ENCODE results near the gene AGFG1. TPM values are rescaled to one million over a fixed set of nuclear protein-coding genes. Genes with fewer than 3 reads are reported as not detected.

Gene AGFG1
- total RNA-seq, 1 experiment from 2014 or later = 72.5 TPM

DNA sequence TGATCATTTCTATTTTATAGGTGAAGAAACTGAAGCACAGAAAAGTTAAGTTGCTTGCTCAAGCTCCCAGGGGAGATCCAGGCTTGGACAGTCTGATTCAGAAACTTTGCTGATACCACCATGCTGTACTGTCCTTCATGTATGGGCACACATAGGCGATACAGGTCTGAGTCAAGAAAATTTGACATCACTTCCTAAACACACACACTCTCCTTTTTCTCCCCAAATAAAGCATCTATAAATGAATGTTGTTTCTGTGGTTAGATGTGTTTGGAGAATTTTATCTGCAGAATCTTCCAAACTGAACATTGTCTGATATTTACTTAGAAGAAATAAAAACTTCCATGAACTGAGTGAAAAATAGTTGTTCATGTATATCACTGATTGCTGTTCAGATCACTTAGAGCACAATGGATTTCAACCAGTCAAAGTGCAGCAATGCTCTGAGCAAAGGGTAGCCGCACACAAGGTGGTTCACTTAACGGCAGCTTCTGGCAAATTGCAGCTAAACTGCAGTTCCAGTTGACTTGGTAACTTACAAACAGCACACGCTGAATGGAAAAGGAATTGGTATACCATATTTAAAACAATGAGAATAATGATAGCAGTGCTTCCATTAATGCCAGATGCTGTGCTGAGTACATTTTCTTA lies 10.0 kb upstream of the AGFG1 start:
- TF ChIP-seq, protein P1, sequence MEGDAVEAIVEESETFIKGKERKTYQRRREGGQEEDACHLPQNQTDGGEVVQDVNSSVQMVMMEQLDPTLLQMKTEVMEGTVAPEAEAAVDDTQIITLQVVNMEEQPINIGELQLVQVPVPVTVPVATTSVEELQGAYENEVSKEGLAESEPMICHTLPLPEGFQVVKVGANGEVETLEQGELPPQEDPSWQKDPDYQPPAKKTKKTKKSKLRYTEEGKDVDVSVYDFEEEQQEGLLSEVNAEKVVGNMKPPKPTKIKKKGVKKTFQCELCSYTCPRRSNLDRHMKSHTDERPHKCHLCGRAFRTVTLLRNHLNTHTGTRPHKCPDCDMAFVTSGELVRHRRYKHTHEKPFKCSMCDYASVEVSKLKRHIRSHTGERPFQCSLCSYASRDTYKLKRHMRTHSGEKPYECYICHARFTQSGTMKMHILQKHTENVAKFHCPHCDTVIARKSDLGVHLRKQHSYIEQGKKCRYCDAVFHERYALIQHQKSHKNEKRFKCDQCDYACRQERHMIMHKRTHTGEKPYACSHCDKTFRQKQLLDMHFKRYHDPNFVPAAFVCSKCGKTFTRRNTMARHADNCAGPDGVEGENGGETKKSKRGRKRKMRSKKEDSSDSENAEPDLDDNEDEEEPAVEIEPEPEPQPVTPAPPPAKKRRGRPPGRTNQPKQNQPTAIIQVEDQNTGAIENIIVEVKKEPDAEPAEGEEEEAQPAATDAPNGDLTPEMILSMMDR (IDR thresholded peaks at IDR 0.05 in 2 of 3, conservative IDR thresholded peaks at IDR 0.05 in 1 of 3; ENCODE audit: borderline replicate concordance in 1 of 3, insufficient read depth in 1 of 3, low read depth in 2 of 3, low read length in 2 of 3) = no peak
- TF ChIP-seq CBX3 (IDR thresholded peaks at IDR 0.05; ENCODE audit: low read depth) (no peak), EGR1 (IDR thresholded peaks at IDR 0.05; ENCODE audit: low read depth) (no peak), ZNF274 (IDR thresholded peaks at IDR 0.05; ENCODE audit: low read depth, low read length) (no peak), POLR2AphosphoS5 (IDR thresholded peaks at IDR 0.05; ENCODE audit: low read depth, low read length) (no peak), JUND (IDR thresholded peaks at IDR 0.05) (no peak), POLR2A (IDR thresholded peaks at IDR 0.05; ENCODE audit: borderline replicate concordance, extremely low read depth, insufficient read depth, insufficient read length) (no peak), ATF3 (IDR thresholded peaks at IDR 0.05) (no peak), RAD21 (IDR thresholded peaks at IDR 0.05; ENCODE audit: low read depth) (no peak), REST (IDR thresholded peaks at IDR 0.05; ENCODE audit: low read depth) (no peak), ZFX (IDR thresholded peaks at IDR 0.05) (no peak), EZH2 (IDR thresholded peaks at IDR 0.05) (no peak), SRF (IDR thresholded peaks at IDR 0.05; ENCODE audit: low read depth) (no peak), SP1 (IDR thresholded peaks at IDR 0.05; ENCODE audit: low read depth) (no peak), YY1 (IDR thresholded peaks at IDR 0.05; ENCODE audit: extremely low read depth, insufficient replicate concordance, low read depth, low read length) (no peak)
- TF ChIP-seq, protein P2, sequence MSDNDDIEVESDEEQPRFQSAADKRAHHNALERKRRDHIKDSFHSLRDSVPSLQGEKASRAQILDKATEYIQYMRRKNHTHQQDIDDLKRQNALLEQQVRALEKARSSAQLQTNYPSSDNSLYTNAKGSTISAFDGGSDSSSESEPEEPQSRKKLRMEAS (IDR thresholded peaks at IDR 0.05) = no peak
- Histone ChIP-seq H3K27ac (ENCODE audit: low read depth, low read length) (no peak overlapping the region), H3K36me3 (ENCODE audit: control insufficient read depth in 1 of 2, insufficient read depth in 2 of 2, low read length in 2 of 2) (no peaks in the 10 kb centered on the region), H3K4me1 (ENCODE audit: control insufficient read depth in 1 of 2, insufficient read depth in 2 of 2, low read length in 2 of 2) (peaks cover 12 to 14% of the 10 kb centered on the region in 2 experiments), H3K9me3 (ENCODE audit: control insufficient read depth in 1 of 2, insufficient read depth in 1 of 2, low read depth in 1 of 2, low read length in 2 of 2) (no peaks in the 10 kb centered on the region), H3K4me2 (ENCODE audit: low read length) (no peak overlapping the region), H3K4me3 (replicated peaks in 1 of 2; ENCODE audit: low read depth in 1 of 2, low read length in 2 of 2) (no peak overlapping the region), H3K9ac (ENCODE audit: low read length) (no peak overlapping the region), H2AFZ (ENCODE audit: low read depth, low read length, poor library complexity, severe bottlenecking) (no peak overlapping the region), H3K79me2 (ENCODE audit: insufficient read depth, low read length) (no peaks in the 10 kb centered on the region), H3K9me2 (ENCODE audit: insufficient read depth) (no peaks in the 10 kb centered on the region), H3K27me3 (ENCODE audit: insufficient read depth, low read length) (no peaks in the 10 kb centered on the region), H4K20me1 (ENCODE audit: insufficient read depth) (no peaks in the 10 kb centered on the region)
- DNase-seq (ENCODE audit: low read depth, low spot score) = no peak
- BruUV-seq (replicated peaks) = no TSS peak
- ChIA-PET RAD21 (ENCODE audit: low non-redundant PET in 1 of 2, low total read pairs in 2 of 2, uncharacterized antibody in 2 of 2, unreplicated experiment in 2 of 2) (no interaction called here), CTCF (no interaction called here), POLR2A (no interaction called here)
- intact Hi-C loops (cut with micrococcal nuclease) = no loop called here
- ATAC-seq = no peak

Data from HCT116 (cell line).